ENCODE results near the gene PLXNA4. TPM values are rescaled to one million over a fixed set of nuclear protein-coding genes. Genes with fewer than 3 reads are reported as not detected.

Gene PLXNA4
- total and polyA plus RNA-seq, 2 donors from 2014 or later: 0.17 to 3.5 TPM

DNA sequence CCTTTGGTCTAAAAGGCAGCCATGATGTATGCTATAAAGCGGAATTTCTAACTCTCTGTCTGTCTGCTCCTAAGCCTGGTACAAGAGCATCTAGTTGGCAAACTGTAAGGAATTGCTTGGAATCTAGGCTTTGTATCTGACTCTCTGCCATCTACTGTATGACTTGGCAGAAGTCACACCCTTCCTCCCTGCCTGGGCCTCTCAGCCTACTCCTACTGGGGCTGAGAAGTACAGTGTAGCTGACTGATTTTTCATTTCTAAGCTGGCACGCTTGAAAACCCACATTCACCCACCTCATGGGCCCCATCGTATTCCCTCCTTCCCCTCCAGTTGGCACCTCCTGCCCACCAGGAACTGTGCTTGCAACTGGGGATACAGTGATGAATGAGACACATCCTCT is 435.2 kb downstream of the PLXNA4 start:
- H3K9ac ChIP-seq (ENCODE audit: low read length in 3 of 3): no peak overlapping the region
- no peak overlapping the region for H3K27ac ChIP-seq (ENCODE audit: low read depth in 2 of 2, low read length in 2 of 2)
- FAIRE-seq: no peak
- H3K36me3 ChIP-seq (ENCODE audit: control insufficient read depth in 2 of 3, insufficient read depth in 3 of 3, low read length in 3 of 3): no peaks in the 10 kb centered on the region
- H3K4me3 ChIP-seq (ENCODE audit: low read length in 3 of 3): no peak overlapping the region
- intact Hi-C loops (cut with DNase I): no loop called here
- H3K27me3 ChIP-seq (ENCODE audit: control insufficient read depth, insufficient read depth, low read length): no peaks in the 10 kb centered on the region
- TF ChIP-seq CTCF (IDR thresholded peaks at IDR 0.05; ENCODE audit: borderline replicate concordance, extremely low read depth, insufficient read depth): no peak
- DNase-seq: no peak
- no peaks in the 10 kb centered on the region for H3K9me3 ChIP-seq (ENCODE audit: control insufficient read depth in 2 of 3, insufficient read depth in 1 of 3, low read length in 3 of 3)
- no peaks in the 10 kb centered on the region for H3K4me1 ChIP-seq (ENCODE audit: control insufficient read depth in 2 of 3, insufficient read depth in 2 of 3, low read depth in 1 of 3, low read length in 3 of 3)

- Histone ChIP-seq H3K4me1 (ENCODE audit: control insufficient read depth in 2 of 3, insufficient read depth in 2 of 3, low read depth in 1 of 3, low read length in 3 of 3) (no peaks in the 10 kb centered on the region), H3K9ac (ENCODE audit: low read length in 3 of 3) (no peak overlapping the region), H3K4me3 (ENCODE audit: low read length in 3 of 3) (no peak overlapping the region), H3K9me3 (ENCODE audit: control insufficient read depth in 2 of 3, insufficient read depth in 1 of 3, low read length in 3 of 3) (no peaks in the 10 kb centered on the region), H3K27me3 (ENCODE audit: control insufficient read depth, insufficient read depth, low read length) (no peaks in the 10 kb centered on the region), H3K36me3 (ENCODE audit: control insufficient read depth in 2 of 3, insufficient read depth in 3 of 3, low read length in 3 of 3) (no peaks in the 10 kb centered on the region), H3K27ac (ENCODE audit: low read depth in 2 of 2, low read length in 2 of 2) (no peak overlapping the region)
- DNase-seq (no peak), FAIRE-seq (no peak)
- intact Hi-C loops (cut with DNase I): no loop called here
- TF ChIP-seq CTCF (IDR thresholded peaks at IDR 0.05; ENCODE audit: borderline replicate concordance, extremely low read depth, insufficient read depth): no peak
These were observed 435.9 kb downstream of the PLXNA4 start for GRCh38 chr7:132140341-132140740.

DNA sequence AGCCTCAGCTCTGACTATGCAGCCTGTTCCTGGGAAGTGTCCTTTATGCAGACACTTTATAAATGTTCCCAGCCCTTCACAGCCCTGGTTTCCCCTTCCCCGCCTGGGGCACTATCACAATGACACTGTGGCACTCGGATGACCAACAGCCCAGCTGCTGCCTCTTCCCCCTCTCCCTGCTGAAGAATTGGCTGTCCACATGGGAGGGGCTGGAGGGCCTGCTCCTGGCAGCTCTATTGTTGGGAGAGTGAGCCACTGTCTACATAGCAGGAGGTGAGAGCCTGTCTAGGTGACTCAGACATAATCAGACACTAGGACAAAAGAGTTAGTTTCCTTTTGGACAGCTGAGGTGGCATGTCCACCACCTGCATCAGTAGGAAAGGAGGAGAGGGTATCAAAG is 437.5 kb downstream of the PLXNA4 start:
- TF ChIP-seq CTCF (IDR thresholded peaks at IDR 0.05; ENCODE audit: borderline replicate concordance, extremely low read depth, insufficient read depth): no peak
- no peaks in the 10 kb centered on the region for H3K36me3 ChIP-seq (ENCODE audit: control insufficient read depth in 2 of 3, insufficient read depth in 3 of 3, low read length in 3 of 3)
- FAIRE-seq: no peak
- H3K4me1 ChIP-seq (ENCODE audit: control insufficient read depth in 2 of 3, insufficient read depth in 2 of 3, low read depth in 1 of 3, low read length in 3 of 3): no peaks in the 10 kb centered on the region
- no peak overlapping the region for H3K4me3 ChIP-seq (ENCODE audit: low read length in 3 of 3)
- H3K27me3 ChIP-seq (ENCODE audit: control insufficient read depth, insufficient read depth, low read length): no peaks in the 10 kb centered on the region
- DNase-seq: no peak
- intact Hi-C loops (cut with DNase I): no loop called here
- H3K9ac ChIP-seq (ENCODE audit: low read length in 3 of 3): no peak overlapping the region
- H3K9me3 ChIP-seq (ENCODE audit: control insufficient read depth in 2 of 3, insufficient read depth in 1 of 3, low read length in 3 of 3): no peaks in the 10 kb centered on the region
- H3K27ac ChIP-seq (ENCODE audit: low read depth in 2 of 2, low read length in 2 of 2): no peak overlapping the region

DNA sequence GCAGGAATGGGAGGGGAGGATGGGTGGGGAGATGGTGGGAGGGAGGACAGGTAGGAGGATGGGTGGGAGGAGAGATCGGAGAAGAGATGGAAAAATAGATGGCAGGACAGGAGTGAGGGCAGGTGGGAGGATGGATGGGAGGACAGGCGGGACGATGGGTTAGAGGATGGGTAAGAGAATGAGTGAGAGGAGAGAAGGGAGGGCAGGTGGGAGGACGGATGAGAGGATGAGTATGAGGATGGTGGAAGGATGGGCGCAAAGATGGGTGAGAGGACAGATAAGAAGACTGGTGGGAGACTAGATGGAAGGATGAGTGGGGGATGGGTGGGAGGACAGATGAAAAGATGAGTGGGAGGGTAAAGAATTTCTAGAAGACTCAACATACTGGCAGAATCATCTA is 438.6 kb downstream of the PLXNA4 start:
- Histone ChIP-seq H3K4me1 (ENCODE audit: control insufficient read depth in 2 of 3, insufficient read depth in 2 of 3, low read depth in 1 of 3, low read length in 3 of 3) (no peaks in the 10 kb centered on the region), H3K36me3 (ENCODE audit: control insufficient read depth in 2 of 3, insufficient read depth in 3 of 3, low read length in 3 of 3) (no peaks in the 10 kb centered on the region), H3K4me3 (ENCODE audit: low read length in 3 of 3) (no peak overlapping the region), H3K27ac (ENCODE audit: low read depth in 2 of 2, low read length in 2 of 2) (no peak overlapping the region), H3K9ac (ENCODE audit: low read length in 3 of 3) (no peak overlapping the region), H3K9me3 (ENCODE audit: control insufficient read depth in 2 of 3, insufficient read depth in 1 of 3, low read length in 3 of 3) (no peaks in the 10 kb centered on the region), H3K27me3 (ENCODE audit: control insufficient read depth, insufficient read depth, low read length) (no peaks in the 10 kb centered on the region)
- DNase-seq (no peak), FAIRE-seq (no peak)
- intact Hi-C loops (cut with DNase I): no loop called here
- TF ChIP-seq CTCF (IDR thresholded peaks at IDR 0.05; ENCODE audit: borderline replicate concordance, extremely low read depth, insufficient read depth): no peak
